ENCODE data around the gene PDCL2. TPM values are rescaled to one million over a fixed set of nuclear protein-coding genes. Genes with fewer than 3 reads are reported as not detected.

The PDCL2 gene
- total RNA-seq, 1 experiment from 2014 or later: not detected

DNA sequence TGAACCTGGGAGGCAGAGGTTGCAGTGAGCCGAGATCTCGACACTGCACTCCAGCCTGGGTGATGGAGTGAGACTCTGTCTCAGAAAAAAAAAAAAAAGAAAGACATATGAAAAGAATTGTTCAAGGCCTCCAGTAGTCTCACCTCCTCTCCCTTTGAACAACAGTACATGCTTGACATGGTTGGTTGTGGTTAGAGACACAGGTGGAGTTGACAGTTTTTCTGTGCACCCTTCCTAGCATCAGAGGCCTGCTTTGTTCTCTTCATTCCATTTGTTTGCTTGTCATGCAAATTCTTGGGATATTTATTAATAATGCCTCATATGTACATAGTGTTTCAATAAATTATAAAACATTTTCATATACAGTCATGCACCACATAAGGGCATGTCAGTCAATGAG lies 18.3 kb upstream of the PDCL2 start:
- peak; percentile 30 for DNase-seq
- Histone ChIP-seq H3K9ac (ENCODE audit: low read length) (no peak overlapping the region), H3K27ac (ENCODE audit: low read length) (no peak overlapping the region), H3F3A (ENCODE audit: low read length, unreplicated experiment) (no peaks in the 10 kb centered on the region), H4K20me1 (ENCODE audit: low read length) (no peaks in the 10 kb centered on the region), H2AFZ (ENCODE audit: low read length) (no peak overlapping the region), H3K4me3 (ENCODE audit: low read length) (no peak overlapping the region), H3K4me2 (ENCODE audit: low read length) (no peak overlapping the region), H3K9me3 (ENCODE audit: low read length) (no peaks in the 10 kb centered on the region), H3K4me1 (ENCODE audit: insufficient read depth, low read length) (peaks cover 19% of the 10 kb centered on the region), H3K9me2 (replicated peaks; ENCODE audit: low read length) (no peaks in the 10 kb centered on the region), H3K79me2 (ENCODE audit: low read length) (no peaks in the 10 kb centered on the region), H3K36me3 (ENCODE audit: low read depth, low read length) (no peaks in the 10 kb centered on the region), H3K27me3 (ENCODE audit: low read length) (no peaks in the 10 kb centered on the region)
- CTCF ChIA-PET: no interaction called here
- intact Hi-C loops (cut with micrococcal nuclease): no loop called here
- no TSS peak for BruUV-seq (replicated peaks)
- POLR2A ChIA-PET (ENCODE audit: unreplicated experiment): interaction anchor here (0.7 kb wide), 1 partner anchor 17 kb away, joined by 4 read pairs; no protein-coding TSS in a partner anchor
- TF ChIP-seq EZH2phosphoT487 (IDR thresholded peaks at IDR 0.05; ENCODE audit: borderline replicate concordance, low read length) (no peak), EZH2 (IDR thresholded peaks at IDR 0.05; ENCODE audit: low read length, unreplicated experiment) (no peak)
- TF ChIP-seq, protein P1, sequence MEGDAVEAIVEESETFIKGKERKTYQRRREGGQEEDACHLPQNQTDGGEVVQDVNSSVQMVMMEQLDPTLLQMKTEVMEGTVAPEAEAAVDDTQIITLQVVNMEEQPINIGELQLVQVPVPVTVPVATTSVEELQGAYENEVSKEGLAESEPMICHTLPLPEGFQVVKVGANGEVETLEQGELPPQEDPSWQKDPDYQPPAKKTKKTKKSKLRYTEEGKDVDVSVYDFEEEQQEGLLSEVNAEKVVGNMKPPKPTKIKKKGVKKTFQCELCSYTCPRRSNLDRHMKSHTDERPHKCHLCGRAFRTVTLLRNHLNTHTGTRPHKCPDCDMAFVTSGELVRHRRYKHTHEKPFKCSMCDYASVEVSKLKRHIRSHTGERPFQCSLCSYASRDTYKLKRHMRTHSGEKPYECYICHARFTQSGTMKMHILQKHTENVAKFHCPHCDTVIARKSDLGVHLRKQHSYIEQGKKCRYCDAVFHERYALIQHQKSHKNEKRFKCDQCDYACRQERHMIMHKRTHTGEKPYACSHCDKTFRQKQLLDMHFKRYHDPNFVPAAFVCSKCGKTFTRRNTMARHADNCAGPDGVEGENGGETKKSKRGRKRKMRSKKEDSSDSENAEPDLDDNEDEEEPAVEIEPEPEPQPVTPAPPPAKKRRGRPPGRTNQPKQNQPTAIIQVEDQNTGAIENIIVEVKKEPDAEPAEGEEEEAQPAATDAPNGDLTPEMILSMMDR (conservative IDR thresholded peaks at IDR 0.05; ENCODE audit: low read depth, low read length): no peak
- peak; percentile 39 for ATAC-seq

- ATAC-seq: peak; percentile 73
- CTCF ChIA-PET: no interaction called here
Observed at GRCh38 chr4:55609393-55609866, 17.4 kb upstream of the PDCL2 start.

DNA sequence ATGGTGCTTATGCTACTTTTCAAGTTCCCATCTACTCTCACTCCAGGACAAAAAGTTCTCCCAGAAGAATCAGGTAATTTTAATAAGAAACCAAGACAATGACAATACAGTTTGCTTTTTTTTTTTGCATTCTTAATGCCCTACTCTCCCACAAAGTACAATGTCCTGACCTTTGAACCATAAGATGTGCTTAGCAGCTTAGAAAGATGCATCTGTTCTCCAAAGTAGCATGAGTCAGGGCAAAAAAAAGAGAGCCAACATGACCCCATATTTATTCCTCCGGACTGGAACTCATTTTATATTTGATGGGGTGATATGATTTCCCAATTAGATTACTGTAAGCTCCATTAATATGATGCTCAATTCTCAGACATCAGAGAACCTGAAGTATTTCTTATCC lies 16.5 kb upstream of the PDCL2 start:
- H3K36me3 ChIP-seq (ENCODE audit: low read depth, low read length): no peaks in the 10 kb centered on the region

More at GRCh38 chr4:55609393-55609866, 17.4 kb upstream of the PDCL2 start:
- Histone ChIP-seq H3K9ac (ENCODE audit: low read length) (no peak overlapping the region), H3K27me3 (ENCODE audit: low read length) (no peaks in the 10 kb centered on the region), H3F3A (ENCODE audit: low read length, unreplicated experiment) (no peaks in the 10 kb centered on the region), H3K9me2 (replicated peaks; ENCODE audit: low read length) (no peaks in the 10 kb centered on the region), H3K9me3 (ENCODE audit: low read length) (no peaks in the 10 kb centered on the region), H2AFZ (ENCODE audit: low read length) (peak overlapping the region; percentile 37; the same call in 1 of the 2 replicates), H3K79me2 (ENCODE audit: low read length) (no peaks in the 10 kb centered on the region), H3K4me3 (ENCODE audit: low read length) (no peak overlapping the region), H3K4me1 (ENCODE audit: insufficient read depth, low read length) (peaks cover 19% of the 10 kb centered on the region), H3K27ac (ENCODE audit: low read length) (no peak overlapping the region), H3K36me3 (ENCODE audit: low read depth, low read length) (no peaks in the 10 kb centered on the region), H3K4me2 (ENCODE audit: low read length) (peak overlapping the region; percentile 17; the same call in 1 of the 2 replicates), H4K20me1 (ENCODE audit: low read length) (no peaks in the 10 kb centered on the region)
- POLR2A ChIA-PET (ENCODE audit: unreplicated experiment): interaction anchor here (0.6 kb wide), 1 partner anchor 36 kb away, joined by 6 read pairs; no protein-coding TSS in a partner anchor
- DNase-seq: peak; percentile 53
- intact Hi-C loops (cut with micrococcal nuclease): no loop called here
- TF ChIP-seq EZH2phosphoT487 (IDR thresholded peaks at IDR 0.05; ENCODE audit: borderline replicate concordance, low read length) (no peak), EZH2 (IDR thresholded peaks at IDR 0.05; ENCODE audit: low read length, unreplicated experiment) (no peak)
- TF ChIP-seq, protein P1 (conservative IDR thresholded peaks at IDR 0.05; ENCODE audit: low read depth, low read length): no peak
- no TSS peak for BruUV-seq (replicated peaks)

More for the DNA sequence above, 16.5 kb upstream of the PDCL2 start:
- H3K9me3 ChIP-seq (ENCODE audit: low read length): no peaks in the 10 kb centered on the region
- H3K9me2 ChIP-seq (replicated peaks; ENCODE audit: low read length): no peaks in the 10 kb centered on the region
- no peaks in the 10 kb centered on the region for H3K27me3 ChIP-seq (ENCODE audit: low read length)
- ChIA-PET CTCF (no interaction called here), POLR2A (ENCODE audit: unreplicated experiment) (interaction anchor here (0.6 kb wide), 1 partner anchor 189 kb away, joined by 3 read pairs; no protein-coding TSS in a partner anchor)
- H3K4me3 ChIP-seq (ENCODE audit: low read length): no peak overlapping the region
- intact Hi-C loops (cut with micrococcal nuclease): no loop called here
- H3K27ac ChIP-seq (ENCODE audit: low read length): no peak overlapping the region
- no peaks in the 10 kb centered on the region for H3K79me2 ChIP-seq (ENCODE audit: low read length)
- H2AFZ ChIP-seq (ENCODE audit: low read length): no peak overlapping the region
- no peak overlapping the region for H3K9ac ChIP-seq (ENCODE audit: low read length)
- H4K20me1 ChIP-seq (ENCODE audit: low read length): no peaks in the 10 kb centered on the region
- no TSS peak for BruUV-seq (replicated peaks)
- DNase-seq (no peak), ATAC-seq (no peak)
- TF ChIP-seq EZH2phosphoT487 (IDR thresholded peaks at IDR 0.05; ENCODE audit: borderline replicate concordance, low read length) (no peak), EZH2 (IDR thresholded peaks at IDR 0.05; ENCODE audit: low read length, unreplicated experiment) (no peak)
- TF ChIP-seq, protein P1 (conservative IDR thresholded peaks at IDR 0.05; ENCODE audit: low read depth, low read length): no peak
- no peak overlapping the region for H3K4me2 ChIP-seq (ENCODE audit: low read length)
- H3F3A ChIP-seq (ENCODE audit: low read length, unreplicated experiment): no peaks in the 10 kb centered on the region
- peaks cover 19% of the 10 kb centered on the region for H3K4me1 ChIP-seq (ENCODE audit: insufficient read depth, low read length)
